SK-N-SH (cell line): ENCODE measurements around the gene KAT14. TPM values are rescaled to one million over a fixed set of nuclear protein-coding genes. Genes with fewer than 3 reads are reported as not detected.

Experiments
- CTCF ChIA-PET: fragments of 300-600, 350-600 bp; formaldehyde crosslinking; extraction: SDS; loops from one replicate; lab custom pipeline; 2021; lab: Yijun Ruan, JAX
- POLR2A ChIA-PET: fragments of 350-600 bp; sonication (Branson Sonifier 250); formaldehyde crosslinking; extraction: SDS; loops from one replicate; lab custom pipeline; 2020; ENCODE audit warnings: antibody characterized with exemption, inconsistent platforms; lab: Yijun Ruan, JAX
- DNase-seq: peaks from one replicate; pipeline ENCODE4 v3.0.0; 2012
- H2AFZ ChIP-seq: fragments of 200-600 bp; sonication (generic); 2 replicates; pipeline ENCODE4 v1.8.1; 2016; ENCODE audit warnings: antibody characterized with exemption, mild to moderate bottlenecking, low read depth
- H3F3A ChIP-seq: fragments of 200-600 bp; sonication (generic); replicated peaks from 2 replicates; pipeline ENCODE3; 2016; ENCODE audit warnings: antibody characterized with exemption, mild to moderate bottlenecking; ENCODE audit not compliant: insufficient read depth
- H3K27ac ChIP-seq, 2 experiments: fragments of 200-500 bp in 1 of 2; fragments of 200-600 bp in 1 of 2; sonication (Bioruptor generic) in 1 of 2; sonication (generic), shearing (Covaris generic) in 1 of 2; 2 replicates each; pipeline versions ENCODE4 v1.5.1 to v1.6.1; 2014 to 2016; ENCODE audit warnings: low read depth in 2 of 2, inconsistent platforms in 1 of 2, low read length in 1 of 2, mild to moderate bottlenecking in 1 of 2, mixed read lengths in 1 of 2
- H3K27me3 ChIP-seq: fragments of 200-600 bp; sonication (generic), shearing (Covaris generic); 2 replicates; pipeline ENCODE4 v1.6.1; 2016; ENCODE audit warnings: mixed run types; ENCODE audit not compliant: insufficient read depth
- H3K36me3 ChIP-seq, 2 experiments: fragments of 200-500 bp in 1 of 2; fragments of 200-600 bp in 1 of 2; sonication (Bioruptor generic) in 1 of 2; sonication (generic) in 1 of 2; replicated peaks in 1 of 2; 2 replicates each; pipeline versions ENCODE3 to v1.5.1; 2014 to 2016; ENCODE audit warnings: low read length in 1 of 2, mild to moderate bottlenecking in 1 of 2; ENCODE audit not compliant: insufficient read depth in 2 of 2, control insufficient read depth in 1 of 2
- H3K4me1 ChIP-seq, 2 experiments: fragments of 200-500 bp in 1 of 2; fragments of 200-600 bp in 1 of 2; sonication (Bioruptor generic) in 1 of 2; sonication (generic), shearing (Covaris generic) in 1 of 2; 2 replicates each; pipeline versions ENCODE4 v1.5.1 to v1.6.1; 2014 to 2016; ENCODE audit warnings: low read depth in 1 of 2, low read length in 1 of 2, mixed run types in 1 of 2; ENCODE audit not compliant: insufficient read depth in 2 of 2, control insufficient read depth in 1 of 2
- H3K4me2 ChIP-seq: fragments of 200-600 bp; sonication (generic), shearing (Covaris generic); 2 replicates; pipeline ENCODE4 v1.6.1; 2017; ENCODE audit warnings: mixed run types
- H3K4me3 ChIP-seq, 2 experiments: fragments of 200-500 bp in 1 of 2; fragments of 200-600 bp in 1 of 2; sonication (Bioruptor generic) in 1 of 2; sonication (generic), shearing (Covaris generic) in 1 of 2; 2 replicates each; pipeline versions ENCODE4 v1.5.1 to v1.8.1; 2014 to 2016; ENCODE audit warnings: low read depth in 2 of 2, inconsistent platforms in 1 of 2, low read length in 1 of 2, mild to moderate bottlenecking in 1 of 2, mixed read lengths in 1 of 2, moderate library complexity in 1 of 2
- H3K79me2 ChIP-seq: fragments of 200-600 bp; sonication (generic); 2 replicates; pipeline ENCODE4 v1.8.1; 2017; ENCODE audit warnings: mild to moderate bottlenecking; ENCODE audit not compliant: insufficient read depth
- H3K9ac ChIP-seq: fragments of 200-600 bp; sonication (generic); 2 replicates; pipeline ENCODE4 v1.6.1; 2017; ENCODE audit warnings: mixed run types
- H3K9me2 ChIP-seq: fragments of 200-600 bp; sonication (generic); 2 replicates; pipeline ENCODE4 v1.6.1; 2017; ENCODE audit warnings: mixed run types
- H3K9me3 ChIP-seq: fragments of 200-600 bp; sonication (generic); 2 replicates; pipeline ENCODE4 v1.6.1; 2017; ENCODE audit warnings: mixed run types, mild to moderate bottlenecking, moderate library complexity
- H4K20me1 ChIP-seq: fragments of 200-600 bp; sonication (generic); 2 replicates; pipeline ENCODE4 v1.6.1; 2017; ENCODE audit warnings: mild to moderate bottlenecking, mixed run types; ENCODE audit not compliant: insufficient read depth
- FOXJ3 ChIP-seq: sonication (generic); formaldehyde crosslinking; IDR thresholded peaks from 2 replicates; pipeline ENCODE4 v1.5.1; 2020; ENCODE audit warnings: mild to moderate bottlenecking, missing genetic modification reagents
- JUND ChIP-seq: IDR thresholded peaks from 2 replicates; pipeline ENCODE4 v1.4.0; 2012
- MEF2A ChIP-seq: IDR thresholded peaks from 2 replicates; pipeline ENCODE4 v1.4.0; 2012; ENCODE audit warnings: low read depth, borderline replicate concordance
- RCOR1 ChIP-seq: fragments of 150-350 bp; IDR thresholded peaks from 2 replicates; pipeline ENCODE4 v1.6.1; 2017; ENCODE audit warnings: antibody characterized with exemption, low read length
- RXRA ChIP-seq: IDR thresholded peaks from 2 replicates; pipeline ENCODE4 v1.4.0; 2012; ENCODE audit warnings: low read depth, mild to moderate bottlenecking, borderline replicate concordance
- TCF12 ChIP-seq: IDR thresholded peaks from 2 replicates; pipeline ENCODE4 v1.4.0; 2012
- YY1 ChIP-seq: IDR thresholded peaks from 2 replicates; pipeline ENCODE4 v1.4.0; 2012; ENCODE audit warnings: low read depth, mild to moderate bottlenecking
- WGBS: methylation state at CpG from one replicate; pipeline ENCODE4 v1.1.6; 2017; ENCODE audit warnings: low lambda C conversion rate; 5-methylcytosine and 5-hydroxymethylcytosine counted together
- polyA plus RNA-seq, 3 experiments: library from polyadenylated mRNA; depleted of rRNA; stranded (reverse); fragments of >200 nt; gene quantifications; 2 replicates each; pipeline ENCODE4 v1.2.3, GENCODE V29; 2012
- TF ChIP-seq, protein P1 (sequence below): fragments of 150-350 bp; IDR thresholded peaks from 2 replicates; pipeline ENCODE4 v1.6.1; 2016; ENCODE audit warnings: mild to moderate bottlenecking, low read depth, low read length
- TF ChIP-seq, protein P2 (sequence below): IDR thresholded peaks from 2 replicates; pipeline ENCODE4; 2012
- TF ChIP-seq, protein P3 (sequence below): IDR thresholded peaks from 2 replicates; pipeline ENCODE4 v1.4.0; 2012; ENCODE audit warnings: low read depth
- TF ChIP-seq, protein P4 (sequence below): IDR thresholded peaks from 2 replicates; pipeline ENCODE4 v1.4.0; 2012; ENCODE audit warnings: low read depth, borderline replicate concordance
- TF ChIP-seq, protein P5 (sequence below): fragments of 200-600 bp; sonication (generic); IDR thresholded peaks from 2 replicates; pipeline ENCODE4 v1.6.1; 2017; ENCODE audit warnings: antibody characterized with exemption, mild to moderate bottlenecking, moderate library complexity

Gene KAT14
- polyA plus RNA-seq, 1 of the 3 experiments (the other 2 are of a cell fraction), result 7.3 TPM

DNA sequence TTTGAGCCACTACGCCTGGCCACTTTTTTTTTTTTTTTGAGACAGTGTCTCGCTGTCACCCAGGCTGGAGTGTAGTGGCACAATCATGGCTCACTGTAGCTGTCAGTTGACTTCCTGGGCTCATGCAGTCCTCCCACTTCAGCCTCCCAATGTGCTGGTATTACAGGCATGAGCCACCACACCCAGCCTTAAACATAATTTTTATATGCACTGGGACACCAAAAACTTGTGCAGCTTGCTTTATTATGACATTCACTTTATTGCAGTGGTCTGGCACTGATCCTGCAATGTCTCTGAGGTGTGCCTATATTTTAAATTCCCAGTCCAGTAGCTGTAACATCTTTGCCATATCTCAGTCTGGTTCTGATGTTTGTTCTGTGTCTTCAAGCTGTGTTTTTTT is 34.7 kb downstream of the KAT14 start:
- CTCF ChIA-PET, result no interaction called here
- Histone ChIP-seq H3K79me2 (0 out of 2 replicates have a peak, but pooled peaks cover 3% of the 10 kb centered on the region), H3K4me1 (no peaks in the 10 kb centered on the region), H3K9me2 (no peaks in the 10 kb centered on the region), H3K36me3 (peaks cover 12 to 16% of the 10 kb centered on the region in 2 experiments), H2AFZ (no peak overlapping the region), H4K20me1 (no peaks in the 10 kb centered on the region), H3K9ac (no peak overlapping the region), H3K4me2 (no peak overlapping the region), H3K4me3 (no peak overlapping the region), H3K9me3 (no peaks in the 10 kb centered on the region), H3K27ac (no peak overlapping the region), H3K27me3 (no peaks in the 10 kb centered on the region), H3F3A (no peaks in the 10 kb centered on the region)
- no peak for TF ChIP-seq RCOR1
- TF ChIP-seq JUND, result no peak
- no peak for TF ChIP-seq MEF2A
- no peak for TF ChIP-seq YY1
- TF ChIP-seq, protein P1, sequence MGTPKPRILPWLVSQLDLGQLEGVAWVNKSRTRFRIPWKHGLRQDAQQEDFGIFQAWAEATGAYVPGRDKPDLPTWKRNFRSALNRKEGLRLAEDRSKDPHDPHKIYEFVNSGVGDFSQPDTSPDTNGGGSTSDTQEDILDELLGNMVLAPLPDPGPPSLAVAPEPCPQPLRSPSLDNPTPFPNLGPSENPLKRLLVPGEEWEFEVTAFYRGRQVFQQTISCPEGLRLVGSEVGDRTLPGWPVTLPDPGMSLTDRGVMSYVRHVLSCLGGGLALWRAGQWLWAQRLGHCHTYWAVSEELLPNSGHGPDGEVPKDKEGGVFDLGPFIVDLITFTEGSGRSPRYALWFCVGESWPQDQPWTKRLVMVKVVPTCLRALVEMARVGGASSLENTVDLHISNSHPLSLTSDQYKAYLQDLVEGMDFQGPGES, result no peak
- no peak for TF ChIP-seq FOXJ3
- TF ChIP-seq, protein P2, sequence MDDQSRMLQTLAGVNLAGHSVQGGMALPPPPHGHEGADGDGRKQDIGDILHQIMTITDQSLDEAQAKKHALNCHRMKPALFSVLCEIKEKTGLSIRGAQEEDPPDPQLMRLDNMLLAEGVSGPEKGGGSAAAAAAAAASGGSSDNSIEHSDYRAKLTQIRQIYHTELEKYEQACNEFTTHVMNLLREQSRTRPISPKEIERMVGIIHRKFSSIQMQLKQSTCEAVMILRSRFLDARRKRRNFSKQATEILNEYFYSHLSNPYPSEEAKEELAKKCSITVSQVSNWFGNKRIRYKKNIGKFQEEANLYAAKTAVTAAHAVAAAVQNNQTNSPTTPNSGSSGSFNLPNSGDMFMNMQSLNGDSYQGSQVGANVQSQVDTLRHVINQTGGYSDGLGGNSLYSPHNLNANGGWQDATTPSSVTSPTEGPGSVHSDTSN, result no peak
- TF ChIP-seq TCF12, result no peak
- TF ChIP-seq, protein P3, sequence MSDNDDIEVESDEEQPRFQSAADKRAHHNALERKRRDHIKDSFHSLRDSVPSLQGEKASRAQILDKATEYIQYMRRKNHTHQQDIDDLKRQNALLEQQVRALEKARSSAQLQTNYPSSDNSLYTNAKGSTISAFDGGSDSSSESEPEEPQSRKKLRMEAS, result no peak
- TF ChIP-seq, protein P4, sequence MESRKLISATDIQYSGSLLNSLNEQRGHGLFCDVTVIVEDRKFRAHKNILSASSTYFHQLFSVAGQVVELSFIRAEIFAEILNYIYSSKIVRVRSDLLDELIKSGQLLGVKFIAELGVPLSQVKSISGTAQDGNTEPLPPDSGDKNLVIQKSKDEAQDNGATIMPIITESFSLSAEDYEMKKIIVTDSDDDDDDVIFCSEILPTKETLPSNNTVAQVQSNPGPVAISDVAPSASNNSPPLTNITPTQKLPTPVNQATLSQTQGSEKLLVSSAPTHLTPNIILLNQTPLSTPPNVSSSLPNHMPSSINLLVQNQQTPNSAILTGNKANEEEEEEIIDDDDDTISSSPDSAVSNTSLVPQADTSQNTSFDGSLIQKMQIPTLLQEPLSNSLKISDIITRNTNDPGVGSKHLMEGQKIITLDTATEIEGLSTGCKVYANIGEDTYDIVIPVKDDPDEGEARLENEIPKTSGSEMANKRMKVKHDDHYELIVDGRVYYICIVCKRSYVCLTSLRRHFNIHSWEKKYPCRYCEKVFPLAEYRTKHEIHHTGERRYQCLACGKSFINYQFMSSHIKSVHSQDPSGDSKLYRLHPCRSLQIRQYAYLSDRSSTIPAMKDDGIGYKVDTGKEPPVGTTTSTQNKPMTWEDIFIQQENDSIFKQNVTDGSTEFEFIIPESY, result no peak
- no peak for TF ChIP-seq RXRA
- TF ChIP-seq, protein P5, sequence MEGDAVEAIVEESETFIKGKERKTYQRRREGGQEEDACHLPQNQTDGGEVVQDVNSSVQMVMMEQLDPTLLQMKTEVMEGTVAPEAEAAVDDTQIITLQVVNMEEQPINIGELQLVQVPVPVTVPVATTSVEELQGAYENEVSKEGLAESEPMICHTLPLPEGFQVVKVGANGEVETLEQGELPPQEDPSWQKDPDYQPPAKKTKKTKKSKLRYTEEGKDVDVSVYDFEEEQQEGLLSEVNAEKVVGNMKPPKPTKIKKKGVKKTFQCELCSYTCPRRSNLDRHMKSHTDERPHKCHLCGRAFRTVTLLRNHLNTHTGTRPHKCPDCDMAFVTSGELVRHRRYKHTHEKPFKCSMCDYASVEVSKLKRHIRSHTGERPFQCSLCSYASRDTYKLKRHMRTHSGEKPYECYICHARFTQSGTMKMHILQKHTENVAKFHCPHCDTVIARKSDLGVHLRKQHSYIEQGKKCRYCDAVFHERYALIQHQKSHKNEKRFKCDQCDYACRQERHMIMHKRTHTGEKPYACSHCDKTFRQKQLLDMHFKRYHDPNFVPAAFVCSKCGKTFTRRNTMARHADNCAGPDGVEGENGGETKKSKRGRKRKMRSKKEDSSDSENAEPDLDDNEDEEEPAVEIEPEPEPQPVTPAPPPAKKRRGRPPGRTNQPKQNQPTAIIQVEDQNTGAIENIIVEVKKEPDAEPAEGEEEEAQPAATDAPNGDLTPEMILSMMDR, result no peak
- 96% methylated on average over 2 of the region's 2 CpGs for whole genome bisulfite sequencing
- POLR2A ChIA-PET, result no interaction called here
- DNase-seq, result no peak
